SK-N-SH (cell line): ENCODE results near the gene CYSTM1. TPM values are rescaled to one million over a fixed set of nuclear protein-coding genes. Genes with fewer than 3 reads are reported as not detected.

Experiments
- CTCF ChIA-PET: fragments of 300-600, 350-600 bp; formaldehyde crosslinking; extraction: SDS; loops from one replicate; lab custom pipeline; 2021; lab: Yijun Ruan, JAX
- POLR2A ChIA-PET: fragments of 350-600 bp; sonication (Branson Sonifier 250); formaldehyde crosslinking; extraction: SDS; loops from one replicate; lab custom pipeline; 2020; ENCODE audit warnings: antibody characterized with exemption, inconsistent platforms; lab: Yijun Ruan, JAX
- DNase-seq: peaks from one replicate; pipeline ENCODE4 v3.0.0; 2012
- H2AFZ ChIP-seq: fragments of 200-600 bp; sonication (generic); 2 replicates; pipeline ENCODE4 v1.8.1; 2016; ENCODE audit warnings: antibody characterized with exemption, mild to moderate bottlenecking, low read depth
- H3F3A ChIP-seq: fragments of 200-600 bp; sonication (generic); replicated peaks from 2 replicates; pipeline ENCODE3; 2016; ENCODE audit warnings: antibody characterized with exemption, mild to moderate bottlenecking; ENCODE audit not compliant: insufficient read depth
- H3K27ac ChIP-seq, 2 experiments: fragments of 200-500 bp in 1 of 2; fragments of 200-600 bp in 1 of 2; sonication (Bioruptor generic) in 1 of 2; sonication (generic), shearing (Covaris generic) in 1 of 2; 2 replicates each; pipeline versions ENCODE4 v1.5.1 to v1.6.1; 2014 to 2016; ENCODE audit warnings: low read depth in 2 of 2, inconsistent platforms in 1 of 2, low read length in 1 of 2, mild to moderate bottlenecking in 1 of 2, mixed read lengths in 1 of 2
- H3K27me3 ChIP-seq: fragments of 200-600 bp; sonication (generic), shearing (Covaris generic); 2 replicates; pipeline ENCODE4 v1.6.1; 2016; ENCODE audit warnings: mixed run types; ENCODE audit not compliant: insufficient read depth
- H3K36me3 ChIP-seq, 2 experiments: fragments of 200-500 bp in 1 of 2; fragments of 200-600 bp in 1 of 2; sonication (Bioruptor generic) in 1 of 2; sonication (generic) in 1 of 2; replicated peaks in 1 of 2; 2 replicates each; pipeline versions ENCODE3 to v1.5.1; 2014 to 2016; ENCODE audit warnings: low read length in 1 of 2, mild to moderate bottlenecking in 1 of 2; ENCODE audit not compliant: insufficient read depth in 2 of 2, control insufficient read depth in 1 of 2
- H3K4me1 ChIP-seq, 2 experiments: fragments of 200-500 bp in 1 of 2; fragments of 200-600 bp in 1 of 2; sonication (Bioruptor generic) in 1 of 2; sonication (generic), shearing (Covaris generic) in 1 of 2; 2 replicates each; pipeline versions ENCODE4 v1.5.1 to v1.6.1; 2014 to 2016; ENCODE audit warnings: low read depth in 1 of 2, low read length in 1 of 2, mixed run types in 1 of 2; ENCODE audit not compliant: insufficient read depth in 2 of 2, control insufficient read depth in 1 of 2
- H3K4me2 ChIP-seq: fragments of 200-600 bp; sonication (generic), shearing (Covaris generic); 2 replicates; pipeline ENCODE4 v1.6.1; 2017; ENCODE audit warnings: mixed run types
- H3K4me3 ChIP-seq, 2 experiments: fragments of 200-500 bp in 1 of 2; fragments of 200-600 bp in 1 of 2; sonication (Bioruptor generic) in 1 of 2; sonication (generic), shearing (Covaris generic) in 1 of 2; 2 replicates each; pipeline versions ENCODE4 v1.5.1 to v1.8.1; 2014 to 2016; ENCODE audit warnings: low read depth in 2 of 2, inconsistent platforms in 1 of 2, low read length in 1 of 2, mild to moderate bottlenecking in 1 of 2, mixed read lengths in 1 of 2, moderate library complexity in 1 of 2
- H3K79me2 ChIP-seq: fragments of 200-600 bp; sonication (generic); 2 replicates; pipeline ENCODE4 v1.8.1; 2017; ENCODE audit warnings: mild to moderate bottlenecking; ENCODE audit not compliant: insufficient read depth
- H3K9ac ChIP-seq: fragments of 200-600 bp; sonication (generic); 2 replicates; pipeline ENCODE4 v1.6.1; 2017; ENCODE audit warnings: mixed run types
- H3K9me2 ChIP-seq: fragments of 200-600 bp; sonication (generic); 2 replicates; pipeline ENCODE4 v1.6.1; 2017; ENCODE audit warnings: mixed run types
- H3K9me3 ChIP-seq: fragments of 200-600 bp; sonication (generic); 2 replicates; pipeline ENCODE4 v1.6.1; 2017; ENCODE audit warnings: mixed run types, mild to moderate bottlenecking, moderate library complexity
- H4K20me1 ChIP-seq: fragments of 200-600 bp; sonication (generic); 2 replicates; pipeline ENCODE4 v1.6.1; 2017; ENCODE audit warnings: mild to moderate bottlenecking, mixed run types; ENCODE audit not compliant: insufficient read depth
- ELF1 ChIP-seq: IDR thresholded peaks from 2 replicates; pipeline ENCODE4 v1.4.0; 2012
- FOSL2 ChIP-seq: IDR thresholded peaks from 2 replicates; pipeline ENCODE4 v1.4.0; 2012; ENCODE audit warnings: low read depth, mild to moderate bottlenecking, moderate library complexity, borderline replicate concordance
- FOXM1 ChIP-seq: IDR thresholded peaks from 2 replicates; pipeline ENCODE4 v1.4.0; 2012; ENCODE audit warnings: low read depth, mild to moderate bottlenecking
- MXI1 ChIP-seq: IDR thresholded peaks from 2 replicates; pipeline ENCODE4 v1.6.1; 2012; ENCODE audit warnings: mild to moderate bottlenecking, low read depth, low read length, improper control_type of control experiment
- NFIC ChIP-seq: IDR thresholded peaks from 2 replicates; pipeline ENCODE4 v1.4.0; 2012; ENCODE audit warnings: borderline replicate concordance
- POLR2AphosphoS5 ChIP-seq: IDR thresholded peaks from 2 replicates; pipeline ENCODE4 v1.6.1; 2012; ENCODE audit warnings: low read depth, low read length
- TCF12 ChIP-seq: IDR thresholded peaks from 2 replicates; pipeline ENCODE4 v1.4.0; 2012
- TEAD4 ChIP-seq: IDR thresholded peaks from 2 replicates; pipeline ENCODE4 v1.4.0; 2012; ENCODE audit warnings: mild to moderate bottlenecking, borderline replicate concordance; ENCODE audit not compliant: insufficient read depth
- WGBS: methylation state at CpG from one replicate; pipeline ENCODE4 v1.1.6; 2017; ENCODE audit warnings: low lambda C conversion rate; 5-methylcytosine and 5-hydroxymethylcytosine counted together
- polyA plus RNA-seq, 3 experiments: library from polyadenylated mRNA; depleted of rRNA; stranded (reverse); fragments of >200 nt; gene quantifications; 2 replicates each; pipeline ENCODE4 v1.2.3, GENCODE V29; 2012
- TF ChIP-seq, protein P1 (sequence below): IDR thresholded peaks from 2 replicates; pipeline ENCODE4 v1.4.0; 2012; ENCODE audit warnings: low read depth, borderline replicate concordance
- TF ChIP-seq, protein P2 (sequence below): IDR thresholded peaks from 2 replicates; pipeline ENCODE4 v1.6.1; 2012; ENCODE audit warnings: mild to moderate bottlenecking, low read depth, low read length, moderate library complexity
- TF ChIP-seq, protein P3 (sequence below): IDR thresholded peaks from 2 replicates; pipeline ENCODE4 v1.4.0; 2012; ENCODE audit warnings: low read depth, borderline replicate concordance
- TF ChIP-seq, protein P4 (sequence below): fragments of 200-600 bp; sonication (generic); IDR thresholded peaks from 2 replicates; pipeline ENCODE4 v1.6.1; 2017; ENCODE audit warnings: antibody characterized with exemption, mild to moderate bottlenecking, moderate library complexity

The CYSTM1 gene
- polyA plus RNA-seq, 1 of the 3 experiments (the other 2 are of a cell fraction), result 27.1 TPM

DNA sequence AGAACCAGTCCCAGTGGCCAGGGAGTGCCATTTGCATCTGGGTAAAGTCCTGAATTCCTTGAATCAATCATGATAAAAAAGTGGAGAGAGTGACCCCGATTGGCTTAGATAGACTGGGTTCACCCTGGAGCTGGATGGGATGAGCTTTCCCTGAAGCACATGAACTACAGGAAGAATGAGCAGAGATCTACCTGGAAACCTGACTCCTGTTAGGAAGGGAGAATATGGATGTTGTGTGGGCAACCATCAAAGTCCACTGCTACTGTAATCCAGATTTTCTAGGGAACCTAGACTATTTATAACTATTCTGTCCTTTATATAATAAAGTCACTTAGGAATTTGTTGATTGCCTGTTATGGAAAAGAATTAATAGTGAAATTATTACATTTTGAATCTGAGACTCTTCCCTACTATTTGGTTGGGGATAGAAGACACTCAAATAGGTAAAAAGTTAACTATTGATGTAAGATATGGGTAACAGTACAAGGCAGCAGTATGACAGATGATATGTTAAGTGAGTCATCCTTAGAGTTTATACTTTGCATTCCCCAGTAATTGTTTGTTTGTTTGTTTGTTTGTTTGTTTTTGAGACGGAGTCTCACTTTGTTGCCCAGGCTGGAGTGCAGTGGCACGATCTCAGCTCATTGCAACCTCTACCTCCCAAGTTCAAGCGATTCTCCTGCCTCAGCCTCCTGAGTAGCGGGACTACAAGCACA, 17.9 kb downstream of the CYSTM1 start:
- no peak for DNase-seq
- H3K79me2 ChIP-seq, result no peaks in the 10 kb centered on the region
- peaks cover 0 to 5% of the 10 kb centered on the region in 2 experiments; a peak in 2 of 4 replicates for H3K4me1 ChIP-seq
- H3K4me3 ChIP-seq, result no peak overlapping the region
- no peak overlapping the region for H3K27ac ChIP-seq
- H3K4me2 ChIP-seq, result no peak overlapping the region
- CTCF ChIA-PET, result no interaction called here
- H3K36me3 ChIP-seq, result peaks cover 0 to 3% of the 10 kb centered on the region in 2 experiments
- no peaks in the 10 kb centered on the region for H4K20me1 ChIP-seq
- no peaks in the 10 kb centered on the region for H3K27me3 ChIP-seq
- 89% methylated on average over 5 of the region's 5 CpGs for WGBS
- no peaks in the 10 kb centered on the region for H3K9me3 ChIP-seq
- H3F3A ChIP-seq, result peaks cover 5% of the 10 kb centered on the region
- POLR2A ChIA-PET, result no interaction called here
- no peak overlapping the region for H2AFZ ChIP-seq
- H3K9ac ChIP-seq, result no peak overlapping the region
- TF ChIP-seq ELF1 (no peak), TEAD4 (no peak), MXI1 (no peak)
- TF ChIP-seq, protein P1, sequence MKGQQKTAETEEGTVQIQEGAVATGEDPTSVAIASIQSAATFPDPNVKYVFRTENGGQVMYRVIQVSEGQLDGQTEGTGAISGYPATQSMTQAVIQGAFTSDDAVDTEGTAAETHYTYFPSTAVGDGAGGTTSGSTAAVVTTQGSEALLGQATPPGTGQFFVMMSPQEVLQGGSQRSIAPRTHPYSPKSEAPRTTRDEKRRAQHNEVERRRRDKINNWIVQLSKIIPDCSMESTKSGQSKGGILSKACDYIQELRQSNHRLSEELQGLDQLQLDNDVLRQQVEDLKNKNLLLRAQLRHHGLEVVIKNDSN, result no peak
- TF ChIP-seq, protein P2, sequence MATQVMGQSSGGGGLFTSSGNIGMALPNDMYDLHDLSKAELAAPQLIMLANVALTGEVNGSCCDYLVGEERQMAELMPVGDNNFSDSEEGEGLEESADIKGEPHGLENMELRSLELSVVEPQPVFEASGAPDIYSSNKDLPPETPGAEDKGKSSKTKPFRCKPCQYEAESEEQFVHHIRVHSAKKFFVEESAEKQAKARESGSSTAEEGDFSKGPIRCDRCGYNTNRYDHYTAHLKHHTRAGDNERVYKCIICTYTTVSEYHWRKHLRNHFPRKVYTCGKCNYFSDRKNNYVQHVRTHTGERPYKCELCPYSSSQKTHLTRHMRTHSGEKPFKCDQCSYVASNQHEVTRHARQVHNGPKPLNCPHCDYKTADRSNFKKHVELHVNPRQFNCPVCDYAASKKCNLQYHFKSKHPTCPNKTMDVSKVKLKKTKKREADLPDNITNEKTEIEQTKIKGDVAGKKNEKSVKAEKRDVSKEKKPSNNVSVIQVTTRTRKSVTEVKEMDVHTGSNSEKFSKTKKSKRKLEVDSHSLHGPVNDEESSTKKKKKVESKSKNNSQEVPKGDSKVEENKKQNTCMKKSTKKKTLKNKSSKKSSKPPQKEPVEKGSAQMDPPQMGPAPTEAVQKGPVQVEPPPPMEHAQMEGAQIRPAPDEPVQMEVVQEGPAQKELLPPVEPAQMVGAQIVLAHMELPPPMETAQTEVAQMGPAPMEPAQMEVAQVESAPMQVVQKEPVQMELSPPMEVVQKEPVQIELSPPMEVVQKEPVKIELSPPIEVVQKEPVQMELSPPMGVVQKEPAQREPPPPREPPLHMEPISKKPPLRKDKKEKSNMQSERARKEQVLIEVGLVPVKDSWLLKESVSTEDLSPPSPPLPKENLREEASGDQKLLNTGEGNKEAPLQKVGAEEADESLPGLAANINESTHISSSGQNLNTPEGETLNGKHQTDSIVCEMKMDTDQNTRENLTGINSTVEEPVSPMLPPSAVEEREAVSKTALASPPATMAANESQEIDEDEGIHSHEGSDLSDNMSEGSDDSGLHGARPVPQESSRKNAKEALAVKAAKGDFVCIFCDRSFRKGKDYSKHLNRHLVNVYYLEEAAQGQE, result no peak
- TF ChIP-seq, all 33 proteins: peak for 0
- no peaks in the 10 kb centered on the region for H3K9me2 ChIP-seq

DNA sequence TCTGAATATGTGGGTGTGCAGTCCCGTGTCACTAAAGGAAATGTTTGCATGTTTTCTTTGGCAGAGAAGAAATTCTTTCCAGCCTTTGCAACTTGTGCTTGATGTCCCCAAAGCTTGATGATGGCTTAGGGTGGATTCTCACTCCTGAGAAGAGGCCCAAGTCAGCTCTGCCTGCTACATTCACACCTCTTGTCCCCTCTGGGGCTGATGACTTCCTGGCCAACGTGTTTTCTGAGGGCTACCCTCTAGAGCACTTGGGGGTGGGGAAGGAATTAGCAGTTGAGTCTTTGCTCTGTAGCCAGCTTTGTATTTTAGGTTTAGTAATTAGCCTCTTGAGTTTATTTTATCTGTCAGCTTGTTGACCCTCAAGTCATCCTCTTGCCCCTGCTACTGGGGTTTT, 19.7 kb downstream of the CYSTM1 start:
- Histone ChIP-seq H3K9me2 (no peaks in the 10 kb centered on the region), H3K4me1 (peaks cover 0 to 5% of the 10 kb centered on the region in 2 experiments; a peak in 2 of 4 replicates), H3K27ac (no peak overlapping the region), H4K20me1 (no peaks in the 10 kb centered on the region), H3K27me3 (no peaks in the 10 kb centered on the region), H3K36me3 (peaks cover 0 to 3% of the 10 kb centered on the region in 2 experiments), H3K9me3 (no peaks in the 10 kb centered on the region), H3F3A (peaks cover 5% of the 10 kb centered on the region), H3K4me2 (no peak overlapping the region), H2AFZ (no peak overlapping the region), H3K79me2 (no peaks in the 10 kb centered on the region), H3K9ac (no peak overlapping the region), H3K4me3 (no peak overlapping the region)
- CTCF ChIA-PET, result interaction anchor here (1.3 to 1.7 kb wide), 2 partner anchors 50 kb away, joined by 4 to 6 read pairs; no protein-coding TSS in a partner anchor
- TF ChIP-seq FOXM1 (no peak), FOSL2 (no peak), POLR2AphosphoS5 (no peak), MXI1 (no peak), NFIC (no peak), TEAD4 (no peak), TCF12 (no peak)
- TF ChIP-seq, protein P1, result no peak
- TF ChIP-seq, protein P3, sequence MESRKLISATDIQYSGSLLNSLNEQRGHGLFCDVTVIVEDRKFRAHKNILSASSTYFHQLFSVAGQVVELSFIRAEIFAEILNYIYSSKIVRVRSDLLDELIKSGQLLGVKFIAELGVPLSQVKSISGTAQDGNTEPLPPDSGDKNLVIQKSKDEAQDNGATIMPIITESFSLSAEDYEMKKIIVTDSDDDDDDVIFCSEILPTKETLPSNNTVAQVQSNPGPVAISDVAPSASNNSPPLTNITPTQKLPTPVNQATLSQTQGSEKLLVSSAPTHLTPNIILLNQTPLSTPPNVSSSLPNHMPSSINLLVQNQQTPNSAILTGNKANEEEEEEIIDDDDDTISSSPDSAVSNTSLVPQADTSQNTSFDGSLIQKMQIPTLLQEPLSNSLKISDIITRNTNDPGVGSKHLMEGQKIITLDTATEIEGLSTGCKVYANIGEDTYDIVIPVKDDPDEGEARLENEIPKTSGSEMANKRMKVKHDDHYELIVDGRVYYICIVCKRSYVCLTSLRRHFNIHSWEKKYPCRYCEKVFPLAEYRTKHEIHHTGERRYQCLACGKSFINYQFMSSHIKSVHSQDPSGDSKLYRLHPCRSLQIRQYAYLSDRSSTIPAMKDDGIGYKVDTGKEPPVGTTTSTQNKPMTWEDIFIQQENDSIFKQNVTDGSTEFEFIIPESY, result no peak
- TF ChIP-seq, protein P4, sequence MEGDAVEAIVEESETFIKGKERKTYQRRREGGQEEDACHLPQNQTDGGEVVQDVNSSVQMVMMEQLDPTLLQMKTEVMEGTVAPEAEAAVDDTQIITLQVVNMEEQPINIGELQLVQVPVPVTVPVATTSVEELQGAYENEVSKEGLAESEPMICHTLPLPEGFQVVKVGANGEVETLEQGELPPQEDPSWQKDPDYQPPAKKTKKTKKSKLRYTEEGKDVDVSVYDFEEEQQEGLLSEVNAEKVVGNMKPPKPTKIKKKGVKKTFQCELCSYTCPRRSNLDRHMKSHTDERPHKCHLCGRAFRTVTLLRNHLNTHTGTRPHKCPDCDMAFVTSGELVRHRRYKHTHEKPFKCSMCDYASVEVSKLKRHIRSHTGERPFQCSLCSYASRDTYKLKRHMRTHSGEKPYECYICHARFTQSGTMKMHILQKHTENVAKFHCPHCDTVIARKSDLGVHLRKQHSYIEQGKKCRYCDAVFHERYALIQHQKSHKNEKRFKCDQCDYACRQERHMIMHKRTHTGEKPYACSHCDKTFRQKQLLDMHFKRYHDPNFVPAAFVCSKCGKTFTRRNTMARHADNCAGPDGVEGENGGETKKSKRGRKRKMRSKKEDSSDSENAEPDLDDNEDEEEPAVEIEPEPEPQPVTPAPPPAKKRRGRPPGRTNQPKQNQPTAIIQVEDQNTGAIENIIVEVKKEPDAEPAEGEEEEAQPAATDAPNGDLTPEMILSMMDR, result no peak
- 88% methylated on average over 2 of the region's 2 CpGs for WGBS
- no peak for DNase-seq
- POLR2A ChIA-PET, result no interaction called here
